K562 (cell line): ENCODE results near the gene TAS2R4. TPM values are rescaled to one million over a fixed set of nuclear protein-coding genes. Genes with fewer than 3 reads are reported as not detected.

Experiments
- BCL6 ChIP-seq: fragments of 250-450 bp; sonication (Bioruptor Pico); IDR thresholded peaks from 2 replicates; pipeline ENCODE4 v1.4.0; 2020
- CEBPB ChIP-seq: fragments of 450-650 bp; IDR thresholded peaks from 2 replicates; pipeline ENCODE4 v1.6.1; 2016; ENCODE audit warnings: missing genetic modification characterization, missing compliant biosample characterization
- KAT8 ChIP-seq: fragments of 450-650 bp; IDR thresholded peaks from 2 replicates; pipeline ENCODE4 v1.6.1; 2016; ENCODE audit warnings: low read depth, mild to moderate bottlenecking
- MAFG ChIP-seq: fragments of 450-650 bp; conservative IDR thresholded peaks from 2 replicates; pipeline ENCODE4 v1.6.1; 2016; ENCODE audit warnings: missing genetic modification characterization, missing compliant biosample characterization
- MCM7 ChIP-seq, 2 experiments: fragments of 450-650 bp; IDR thresholded peaks; 2 replicates each; pipeline ENCODE4 v1.6.1; 2016 to 2018
- MTF1 ChIP-seq: fragments of 250-450 bp; sonication (Bioruptor Pico); IDR thresholded peaks from 2 replicates; pipeline ENCODE4 v1.9.0; 2021; ENCODE audit warnings: moderate library complexity, mild to moderate bottlenecking, inconsistent platforms, borderline replicate concordance
- THRAP3 ChIP-seq: fragments of 450-650 bp; IDR thresholded peaks from 2 replicates; pipeline ENCODE4 v1.6.1; 2016; ENCODE audit warnings: mild to moderate bottlenecking, inconsistent platforms, borderline replicate concordance
- ZFP36 ChIP-seq: fragments of 150-350 bp; IDR thresholded peaks from 2 replicates; pipeline ENCODE4 v1.6.1; 2018; ENCODE audit warnings: low read length, low read depth; ENCODE audit not compliant: partially characterized antibody
- ZNF140 ChIP-seq: fragments of 250-450 bp; sonication (Bioruptor Pico); IDR thresholded peaks from 2 replicates; pipeline ENCODE4 v1.8.0; 2021; ENCODE audit warnings: moderate library complexity, mild to moderate bottlenecking, inconsistent platforms
- polyA plus RNA-seq, 8 experiments: library from polyadenylated mRNA; depleted of rRNA in 4 of 8; stranded (reverse) in 5 of 8; unstranded in 3 of 8; fragments of >200 nt; fragmentation: Nextera tagmentation in 2 of 8; fragmentation: Illumina TruSeq in 1 of 8; extraction: Ambion mirVana in 2 of 8; extraction: Trizol in 1 of 8; gene quantifications; 2 replicates each; pipeline versions ENCODE4 v1.2.1 to v1.2.3, GENCODE V29; 2011 to 2014; ENCODE audit warnings: inconsistent platforms in 1 of 8, missing spikeins in 1 of 8
- total RNA-seq, 7 experiments: library from RNA; depleted of rRNA in 6 of 7; stranded (reverse); fragments of >200 nt in 6 of 7; fragmentation: Illumina TruSeq in 2 of 7; extraction: Trizol in 2 of 7; gene quantifications; 2 replicates each; pipeline versions ENCODE4 v1.2.1 to v1.2.3, GENCODE V29; 2011 to 2021; ENCODE audit warnings: low replicate concordance in 1 of 7
- TF ChIP-seq, protein P1 (sequence below): IDR thresholded peaks from 3 replicates; pipeline ENCODE4 v1.6.1; 2011; ENCODE audit warnings: borderline replicate concordance, mild to moderate bottlenecking, moderate library complexity; ENCODE audit not compliant: insufficient read length; ENCODE audit errors: extremely low read depth
- TF ChIP-seq, protein P2 (sequence below), 2 experiments: fragments of 450-650 bp; IDR thresholded peaks; 2 replicates each; pipeline ENCODE4 v1.6.1; 2016; ENCODE audit warnings: mild to moderate bottlenecking in 2 of 2, borderline replicate concordance in 1 of 2, low read depth in 1 of 2, moderate library complexity in 1 of 2

TAS2R4 gene
- total and polyA plus RNA-seq, 9 of the 15 experiments (the other 6 are each of a cell fraction or from before 2014, with no cell fraction given) = 0.04 to 2.1 (median 0.68) TPM

DNA sequence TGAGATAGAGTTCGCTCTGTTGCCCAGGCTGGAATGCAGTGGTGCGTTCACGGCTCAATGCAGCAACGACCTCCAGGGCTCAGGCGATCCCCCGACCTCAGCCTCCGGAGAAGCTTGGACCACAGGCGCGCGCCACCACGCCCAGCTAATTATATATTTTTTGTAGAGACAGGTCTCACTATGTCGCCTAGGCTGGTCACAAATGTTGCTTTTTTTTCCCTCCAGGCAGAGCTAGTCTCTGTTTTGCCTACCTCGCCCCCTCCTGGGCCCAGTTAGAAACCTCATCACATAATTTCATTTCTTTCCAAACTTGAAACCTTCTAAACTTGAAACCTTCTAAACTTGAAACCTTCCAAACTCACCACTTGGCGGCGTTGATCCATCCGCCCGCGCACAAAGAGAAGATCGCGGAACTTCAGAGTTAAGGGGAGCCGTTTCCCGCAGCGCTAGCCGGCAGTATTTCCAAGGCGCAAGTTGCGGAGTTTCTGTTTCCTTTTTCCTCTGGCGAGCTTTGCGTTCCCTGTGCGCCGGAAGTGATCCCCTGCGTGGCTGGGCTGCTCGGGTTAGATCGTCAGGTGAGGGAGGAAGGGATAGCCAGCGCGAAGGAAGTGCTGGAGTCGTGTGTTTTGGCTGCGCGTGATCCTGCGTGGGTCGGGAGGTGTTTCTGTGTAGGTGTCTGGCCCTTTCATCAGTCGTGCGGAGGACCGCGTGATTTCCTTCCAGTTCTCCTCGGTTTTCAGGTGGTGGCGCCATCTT lies 38.5 kb upstream of the TAS2R4 start, which contains the start of gene SSBP1 (continued):
- TF ChIP-seq MCM7 (IDR thresholded peaks at IDR 0.05) = no peak; a peak in 1 of 4 replicates
- peak; percentile 95 for TF ChIP-seq THRAP3
- TF ChIP-seq CEBPB (tag) = no peak
- TF ChIP-seq MTF1 (CRISPR knock-in tag) = 0 out of 2 replicates have a peak, but pooled peaks have one; percentile 46
- TF ChIP-seq BCL6 = peak; percentile 62; the same call in 1 of the 2 replicates
- 0 out of 2 replicates have a peak, but pooled peaks have one; percentile 47 for TF ChIP-seq ZNF140
- TF ChIP-seq ZFP36 = peak; percentile 62
- peak; percentile 93 for TF ChIP-seq KAT8
- TF ChIP-seq, protein P1, sequence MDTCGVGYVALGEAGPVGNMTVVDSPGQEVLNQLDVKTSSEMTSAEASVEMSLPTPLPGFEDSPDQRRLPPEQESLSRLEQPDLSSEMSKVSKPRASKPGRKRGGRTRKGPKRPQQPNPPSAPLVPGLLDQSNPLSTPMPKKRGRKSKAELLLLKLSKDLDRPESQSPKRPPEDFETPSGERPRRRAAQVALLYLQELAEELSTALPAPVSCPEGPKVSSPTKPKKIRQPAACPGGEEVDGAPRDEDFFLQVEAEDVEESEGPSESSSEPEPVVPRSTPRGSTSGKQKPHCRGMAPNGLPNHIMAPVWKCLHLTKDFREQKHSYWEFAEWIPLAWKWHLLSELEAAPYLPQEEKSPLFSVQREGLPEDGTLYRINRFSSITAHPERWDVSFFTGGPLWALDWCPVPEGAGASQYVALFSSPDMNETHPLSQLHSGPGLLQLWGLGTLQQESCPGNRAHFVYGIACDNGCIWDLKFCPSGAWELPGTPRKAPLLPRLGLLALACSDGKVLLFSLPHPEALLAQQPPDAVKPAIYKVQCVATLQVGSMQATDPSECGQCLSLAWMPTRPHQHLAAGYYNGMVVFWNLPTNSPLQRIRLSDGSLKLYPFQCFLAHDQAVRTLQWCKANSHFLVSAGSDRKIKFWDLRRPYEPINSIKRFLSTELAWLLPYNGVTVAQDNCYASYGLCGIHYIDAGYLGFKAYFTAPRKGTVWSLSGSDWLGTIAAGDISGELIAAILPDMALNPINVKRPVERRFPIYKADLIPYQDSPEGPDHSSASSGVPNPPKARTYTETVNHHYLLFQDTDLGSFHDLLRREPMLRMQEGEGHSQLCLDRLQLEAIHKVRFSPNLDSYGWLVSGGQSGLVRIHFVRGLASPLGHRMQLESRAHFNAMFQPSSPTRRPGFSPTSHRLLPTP = no peak
- TF ChIP-seq, protein P2, sequence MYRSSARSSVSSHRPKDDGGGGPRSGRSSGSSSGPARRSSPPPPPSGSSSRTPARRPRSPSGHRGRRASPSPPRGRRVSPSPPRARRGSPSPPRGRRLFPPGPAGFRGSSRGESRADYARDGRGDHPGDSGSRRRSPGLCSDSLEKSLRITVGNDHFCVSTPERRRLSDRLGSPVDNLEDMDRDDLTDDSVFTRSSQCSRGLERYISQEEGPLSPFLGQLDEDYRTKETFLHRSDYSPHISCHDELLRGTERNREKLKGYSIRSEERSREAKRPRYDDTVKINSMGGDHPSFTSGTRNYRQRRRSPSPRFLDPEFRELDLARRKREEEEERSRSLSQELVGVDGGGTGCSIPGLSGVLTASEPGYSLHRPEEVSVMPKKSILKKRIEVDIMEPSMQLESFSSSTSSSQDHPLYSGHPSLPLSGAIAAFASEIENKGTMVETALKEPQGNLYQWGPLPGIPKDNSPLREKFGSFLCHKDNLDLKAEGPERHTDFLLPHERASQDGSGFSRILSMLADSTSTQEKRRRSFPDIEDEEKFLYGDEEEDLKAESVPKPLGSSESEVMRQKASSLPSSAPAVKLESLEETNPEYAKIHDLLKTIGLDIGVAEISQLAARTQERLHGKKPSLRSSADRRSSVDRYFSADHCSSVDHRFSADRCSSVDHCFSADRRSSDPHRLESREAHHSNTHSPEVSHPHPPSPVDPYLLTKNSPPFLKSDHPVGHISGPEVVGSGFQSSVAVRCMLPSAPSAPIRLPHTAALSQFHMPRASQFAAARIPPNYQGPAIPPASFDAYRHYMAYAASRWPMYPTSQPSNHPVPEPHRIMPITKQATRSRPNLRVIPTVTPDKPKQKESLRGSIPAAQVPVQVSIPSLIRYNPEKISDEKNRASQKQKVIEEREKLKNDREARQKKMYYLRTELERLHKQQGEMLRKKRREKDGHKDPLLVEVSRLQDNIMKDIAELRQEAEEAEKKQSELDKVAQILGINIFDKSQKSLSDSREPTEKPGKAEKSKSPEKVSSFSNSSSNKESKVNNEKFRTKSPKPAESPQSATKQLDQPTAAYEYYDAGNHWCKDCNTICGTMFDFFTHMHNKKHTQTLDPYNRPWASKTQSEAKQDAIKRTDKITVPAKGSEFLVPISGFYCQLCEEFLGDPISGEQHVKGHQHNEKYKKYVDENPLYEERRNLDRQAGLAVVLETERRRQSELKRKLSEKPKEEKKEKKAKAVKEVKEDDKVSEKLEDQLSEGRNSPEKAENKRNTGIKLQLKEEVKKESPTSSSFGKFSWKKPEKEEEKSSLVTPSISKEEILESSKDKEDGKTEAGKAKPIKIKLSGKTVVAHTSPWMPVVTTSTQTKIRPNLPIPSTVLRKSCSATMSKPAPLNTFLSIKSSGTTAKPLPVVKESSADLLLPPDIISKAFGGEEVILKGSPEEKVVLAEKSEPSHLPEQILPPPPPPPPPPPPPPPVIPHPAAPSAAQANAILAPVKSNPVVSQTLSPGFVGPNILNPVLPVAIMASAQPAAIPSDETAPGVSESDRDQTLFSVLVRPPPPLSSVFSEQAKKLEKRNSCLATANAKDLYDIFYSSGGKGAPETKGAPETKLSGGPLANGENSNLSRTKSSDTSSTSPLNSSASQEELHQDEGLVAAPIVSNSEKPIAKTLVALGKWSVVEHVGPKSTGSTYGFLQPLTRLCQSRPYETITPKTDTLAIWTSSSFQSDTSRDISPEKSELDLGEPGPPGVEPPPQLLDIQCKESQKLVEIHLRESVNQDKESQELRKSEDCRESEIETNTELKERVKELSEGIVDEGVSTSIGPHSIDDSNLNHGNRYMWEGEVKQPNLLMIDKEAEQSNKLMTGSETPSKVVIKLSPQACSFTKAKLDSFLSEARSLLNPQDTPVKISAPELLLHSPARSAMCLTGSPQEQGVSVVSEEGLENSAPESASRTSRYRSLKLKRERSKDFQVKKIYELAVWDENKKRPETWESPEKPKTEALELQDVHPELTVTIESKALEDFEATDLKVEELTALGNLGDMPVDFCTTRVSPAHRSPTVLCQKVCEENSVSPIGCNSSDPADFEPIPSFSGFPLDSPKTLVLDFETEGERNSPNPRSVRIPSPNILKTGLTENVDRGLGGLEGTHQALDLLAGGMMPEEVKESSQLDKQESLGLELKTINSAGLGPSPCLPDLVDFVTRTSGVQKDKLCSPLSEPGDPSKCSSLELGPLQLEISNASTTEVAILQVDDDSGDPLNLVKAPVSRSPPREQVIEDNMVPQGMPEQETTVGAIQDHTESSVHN (IDR thresholded peaks at IDR 0.05; ENCODE audit: borderline replicate concordance in 1 of 2, low read depth in 1 of 2) = peak in 1 of 2 experiments; percentile 79; a peak in 1 of 4 replicates
- TF ChIP-seq MAFG = no peak
